Tibial nerve (tissue), 3 donors: Measurements from ENCODE around the gene SPDYE2B.
"Not testable (repeated sequence)": the region's sequence is repeated elsewhere in the genome, so short reads cannot be mapped to it uniquely, and the experiment has no call there.

ENCODE experiments used
- CTCF ChIP-seq, 5 experiments: fragments of 200-600 bp in 3 of 5; fragments of 450-650 bp in 2 of 5; sonication (generic) in 3 of 5; IDR thresholded peaks; one replicate each; pipeline ENCODE4 v1.5.1; 2016 to 2019; ENCODE audit warnings: antibody characterized with exemption in 5 of 5, mild to moderate bottlenecking in 3 of 5, moderate library complexity in 2 of 5
- POLR2A ChIP-seq, 2 donors: fragments of 450-650 bp; IDR thresholded peaks; one replicate each; pipeline ENCODE4 v1.6.1; 2017; ENCODE audit warnings: antibody characterized with exemption in 2 of 2, mild to moderate bottlenecking in 2 of 2, moderate library complexity in 2 of 2

DNA sequence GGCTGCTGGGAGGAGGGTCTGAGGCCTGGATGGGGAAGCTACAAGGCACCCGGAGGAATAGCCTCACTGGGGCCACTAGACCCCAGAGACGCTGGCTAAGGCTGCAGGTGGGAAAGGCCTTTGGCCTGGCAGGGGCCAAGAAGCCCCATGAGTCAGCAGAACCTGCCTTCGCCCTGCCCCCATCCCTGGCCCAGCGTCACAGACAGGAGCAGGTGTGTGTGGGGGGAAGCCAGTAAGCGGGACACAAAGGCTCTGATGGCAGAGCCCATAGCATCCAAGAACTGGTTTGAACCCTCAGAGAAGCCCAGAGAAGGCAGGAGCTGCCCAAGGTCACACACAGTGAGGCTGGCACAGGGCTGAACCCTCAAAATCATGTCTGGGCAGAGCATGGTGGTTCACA, 43.3 kb upstream of the SPDYE2B start:
- TF ChIP-seq CTCF, POLR2A (IDR thresholded peaks at IDR 0.05): not testable (repeated sequence)
